Bronchial smooth muscle cell (primary cell): ENCODE data around the gene UCN2. TPM values are rescaled to one million over a fixed set of nuclear protein-coding genes. Genes with fewer than 3 reads are reported as not detected.

Source experiments
- total RNA-seq: library from RNA; depleted of rRNA; stranded (reverse); fragments of >200 nt; gene quantifications from 2 replicates; pipeline ENCODE4 v1.2.1, GENCODE V29; 2014

Gene UCN2, protein sequence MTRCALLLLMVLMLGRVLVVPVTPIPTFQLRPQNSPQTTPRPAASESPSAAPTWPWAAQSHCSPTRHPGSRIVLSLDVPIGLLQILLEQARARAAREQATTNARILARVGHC
- 0.32 and 0.34 TPM in 2 replicates for total RNA-seq

DNA sequence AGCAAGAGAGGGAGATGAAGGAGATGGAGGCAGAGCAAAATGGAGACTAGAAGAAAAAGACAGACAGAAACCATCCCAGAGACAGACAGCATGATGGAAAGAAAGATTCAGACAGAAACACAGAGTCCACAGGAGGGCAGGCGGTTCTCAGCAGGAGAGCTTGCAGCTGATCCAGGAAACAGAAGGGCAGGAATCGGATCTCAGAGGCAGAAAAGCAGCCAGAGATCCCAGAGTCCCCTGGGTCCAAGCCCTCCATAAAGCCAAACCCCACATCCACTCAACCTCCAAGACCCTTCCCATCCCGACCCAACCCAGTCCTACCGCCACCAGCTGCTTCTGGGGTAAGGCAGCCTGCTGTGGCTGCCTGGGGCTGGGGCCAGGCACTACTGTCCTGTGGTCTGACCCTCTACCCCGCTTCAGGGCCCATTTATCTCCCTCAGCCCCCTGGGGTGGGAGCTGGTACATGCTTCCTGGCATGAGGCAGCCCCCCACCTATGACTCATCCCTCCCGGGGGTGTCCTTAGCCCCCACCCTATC, at the start of gene UCN2:
TSS of gene UCN2 (minus strand) at position 400 of the 537 bp plus-strand sequence. CDS start 657 bp downstream, outside the sequence.

DNA sequence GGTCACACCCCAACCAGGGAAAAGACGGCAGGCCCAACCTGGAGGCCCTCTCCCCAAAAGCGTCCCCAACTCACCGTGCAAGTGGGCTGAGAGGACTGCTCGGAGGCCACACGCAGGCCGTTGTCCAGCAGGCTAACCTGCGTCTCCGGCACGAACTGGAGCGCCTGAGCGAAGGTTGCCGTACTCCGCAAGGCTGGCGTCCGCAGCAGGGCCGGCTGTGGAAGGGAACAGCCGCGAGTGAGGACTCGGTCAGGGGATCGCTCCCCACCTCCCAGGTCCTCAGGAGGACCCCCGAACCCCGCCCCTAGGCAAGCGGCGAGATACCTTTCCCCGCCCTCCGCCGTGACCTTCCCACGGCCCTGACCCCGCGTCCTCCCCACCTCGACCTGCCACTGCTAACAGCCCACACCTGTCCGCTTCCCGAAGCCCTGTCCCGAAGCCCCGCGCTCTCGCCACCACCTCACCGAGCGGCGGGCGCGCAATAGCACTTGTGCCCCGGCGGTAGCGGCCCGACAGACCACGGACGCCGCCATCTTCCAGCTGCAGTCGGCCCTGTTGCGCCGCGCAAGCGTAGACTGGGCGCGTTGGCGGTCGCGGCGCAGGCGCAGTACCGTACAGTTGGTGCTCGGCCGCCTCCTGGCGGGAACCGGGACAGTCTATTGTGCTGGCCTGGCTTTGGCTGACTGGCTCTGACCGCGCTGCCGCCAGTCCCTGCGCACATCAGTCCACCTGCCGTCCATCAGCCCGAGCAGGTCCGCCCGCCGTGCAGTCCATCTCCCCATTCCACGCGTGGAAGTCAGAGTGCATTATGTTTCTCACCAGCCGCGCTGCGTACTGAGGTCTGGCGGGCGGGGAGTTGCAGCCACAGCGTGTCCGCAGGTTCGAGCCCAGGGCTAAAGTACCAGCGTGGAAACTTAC, 45.8 kb upstream of the UCN2 start, which contains the start of gene UQCRC1:
TSS of gene UQCRC1 (minus strand) at position 559 of the 918 bp plus-strand sequence. CDS start at position 533, 26 bp downstream.

DNA sequence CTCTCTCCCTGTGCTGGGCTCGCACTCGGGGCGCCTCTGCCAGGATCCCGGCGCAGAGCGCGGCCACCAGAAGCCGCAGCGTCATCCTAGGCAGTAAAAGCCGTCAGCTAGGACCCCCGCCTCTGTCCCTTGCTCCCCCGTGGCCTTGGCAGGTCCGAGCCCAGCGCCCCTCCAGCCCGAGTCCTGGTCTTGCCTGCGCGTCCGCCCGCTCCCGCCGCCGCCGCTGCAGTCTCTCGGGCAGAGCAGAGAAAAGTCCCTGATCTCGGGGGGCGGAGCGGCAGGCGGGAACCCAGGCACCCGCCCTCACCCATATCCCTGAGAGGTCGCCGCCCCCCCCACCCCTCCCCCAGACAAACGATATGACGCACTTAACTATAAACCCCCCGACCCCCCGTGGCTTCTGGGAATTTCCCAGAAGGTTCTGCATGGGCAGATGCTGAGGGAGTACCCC, 31.5 kb upstream of the UCN2 start, which contains the start of gene COL7A1:
TSS of gene COL7A1 (minus strand) at position 255 of the 451 bp plus-strand sequence. CDS start at position 85, 170 bp downstream.

GRCh38 chr3:48556796-48557626, 6.6 kb downstream of the UCN2 start, which contains the start of gene PFKFB4:
TSS of gene PFKFB4 (minus strand) at chr3:48556803. CDS start at chr3:48556777, 26 bp downstream.

Other genes starting within 250 kb of the UCN2 start
- not detected in 2 replicates for gene SPINK8, start 230.1 kb downstream of the UCN2 start, total RNA-seq
- gene FBXW12, start 191.6 kb downstream of the UCN2 start, total RNA-seq: not detected in 2 replicates
- gene PLXNB1, start 133.7 kb downstream of the UCN2 start, total RNA-seq: 42.6 and 57.5 TPM in 2 replicates
- gene CCDC51, start 123.7 kb downstream of the UCN2 start, total RNA-seq: 36.0 and 43.8 TPM in 2 replicates
- 256 and 553 TPM in 2 replicates for gene TMA7, start 123.5 kb downstream of the UCN2 start, total RNA-seq
- gene ATRIP, start 117.0 kb downstream of the UCN2 start, total RNA-seq: 3.3 and 3.6 TPM in 2 replicates
- 91.1 and 113 TPM in 2 replicates for gene SHISA5, start 59.6 kb downstream of the UCN2 start, total RNA-seq
- gene PFKFB4, start 7.0 kb downstream of the UCN2 start, total RNA-seq: 4.9 and 5.7 TPM in 2 replicates
- 27.0 and 27.6 TPM in 2 replicates for gene COL7A1, start 31.5 kb upstream of the UCN2 start, total RNA-seq
- 294 and 307 TPM in 2 replicates for gene UQCRC1, start 45.9 kb upstream of the UCN2 start, total RNA-seq
- gene TMEM89, start 58.0 kb upstream of the UCN2 start, total RNA-seq: not detected in 2 replicates
- 16.7 and 18.5 TPM in 2 replicates for gene SLC26A6, start 71.7 kb upstream of the UCN2 start, total RNA-seq
- gene CELSR3, start 99.1 kb upstream of the UCN2 start, total RNA-seq: 0.52 and 1.1 TPM in 2 replicates
- 8.4 and 9.4 TPM in 2 replicates for gene NCKIPSD, start 122.1 kb upstream of the UCN2 start, total RNA-seq
- 55.3 and 61.5 TPM in 2 replicates for gene IP6K2, start 153.4 kb upstream of the UCN2 start, total RNA-seq